Prostate gland (tissue), 2 donors: ENCODE data around the gene NXN.
"Not testable (repeated sequence)": the region's sequence is repeated elsewhere in the genome, so short reads cannot be mapped to it uniquely, and the experiment has no call there.

Source experiments
- CTCF ChIP-seq, 4 experiments: fragments of 200-600 bp in 2 of 4; fragments of 450-650 bp in 2 of 4; sonication (generic) in 2 of 4; IDR thresholded peaks; 1 replicate in 3 of 4; 2 replicates in 1 of 4; pipeline ENCODE4 v1.5.1; 2016 to 2019; ENCODE audit warnings: antibody characterized with exemption in 4 of 4, mild to moderate bottlenecking in 2 of 4, moderate library complexity in 2 of 4
- POLR2A ChIP-seq: fragments of 450-650 bp; IDR thresholded peaks from one replicate; pipeline ENCODE4 v1.6.1; 2016; ENCODE audit warnings: antibody characterized with exemption, mild to moderate bottlenecking
- POLR2AphosphoS5 ChIP-seq: sonication (generic); formaldehyde crosslinking; IDR thresholded peaks from one replicate; pipeline ENCODE4 v1.6.1; 2017; ENCODE audit warnings: antibody characterized with exemption

DNA sequence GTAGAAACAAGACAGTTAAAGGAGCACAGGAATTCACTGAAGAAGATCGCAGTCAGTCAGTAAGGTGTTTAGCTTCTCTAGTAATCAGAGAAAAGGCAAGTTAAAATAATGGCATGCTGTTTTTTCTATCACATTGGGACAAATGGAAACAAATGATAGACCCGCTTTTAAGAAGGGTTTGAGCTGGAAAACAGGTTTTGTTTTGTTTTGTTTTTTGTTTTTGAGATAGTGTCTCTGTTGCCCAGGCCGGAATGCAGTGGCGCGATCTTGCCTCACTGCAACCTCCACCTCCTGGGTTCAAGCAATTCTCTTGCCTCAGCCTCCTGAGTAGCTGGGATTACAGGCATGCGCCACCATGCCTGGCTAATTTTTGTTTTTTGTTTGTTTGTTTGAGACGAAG, 193.7 kb downstream of the NXN start:
- TF ChIP-seq POLR2AphosphoS5; POLR2A; CTCF (IDR thresholded peaks at IDR 0.05): not testable (repeated sequence)
